ENCODE results near the gene USP17L22.
"Not testable (repeated sequence)": the region's sequence is repeated elsewhere in the genome, so short reads cannot be mapped to it uniquely, and the experiment has no call there.

USP17L22 gene

GRCh38 chr4:9257824-9258223, 9.6 kb upstream of the USP17L22 start, which contains the start of gene USP17L20:
Gene USP17L20, plus strand, starts transcription at chr4:9258124. Its CDS starts 0 bp downstream, at chr4:9258124.
- H3K36me3 ChIP-seq (ENCODE audit: insufficient read depth); H3K27me3 ChIP-seq (ENCODE audit: insufficient read depth, low read depth); H2AFZ ChIP-seq (ENCODE audit: low read depth); H3K9ac ChIP-seq; H3K4me2 ChIP-seq; H4K20me1 ChIP-seq (ENCODE audit: insufficient read depth); H3K4me1 ChIP-seq (ENCODE audit: low read depth, poor library complexity, severe bottlenecking); H3K4me3 ChIP-seq (IDR thresholded peaks at IDR 0.05; ENCODE audit: insufficient read depth, low read depth, low read length); H3K27ac ChIP-seq; H3K79me2 ChIP-seq (ENCODE audit: insufficient read depth, low read depth): not testable (repeated sequence)

- H2AFZ ChIP-seq (ENCODE audit: low read depth); H4K20me1 ChIP-seq (ENCODE audit: insufficient read depth): not testable (repeated sequence)
Measured at GRCh38 chr4:9262572-9262971, 4.8 kb upstream of the USP17L22 start, which contains the start of gene USP17L21. Gene USP17L21, plus strand, starts transcription at chr4:9262872. Its CDS starts 0 bp downstream, at chr4:9262872.

GRCh38 chr4:9271719-9272118, 4.3 kb downstream of the USP17L22 start:
- not testable (repeated sequence) for H3K36me3 ChIP-seq (ENCODE audit: insufficient read depth); H3K4me1 ChIP-seq (ENCODE audit: low read depth, poor library complexity, severe bottlenecking); H4K20me1 ChIP-seq (ENCODE audit: insufficient read depth); H3K4me2 ChIP-seq; H2AFZ ChIP-seq (ENCODE audit: low read depth); H3K27ac ChIP-seq; H3K79me2 ChIP-seq (ENCODE audit: insufficient read depth, low read depth); H3K4me3 ChIP-seq (IDR thresholded peaks at IDR 0.05; ENCODE audit: insufficient read depth, low read depth, low read length); H3K27me3 ChIP-seq (ENCODE audit: insufficient read depth, low read depth); H3K9ac ChIP-seq

More at GRCh38 chr4:9262572-9262971, 4.8 kb upstream of the USP17L22 start, which contains the start of gene USP17L21:
- not testable (repeated sequence) for H3K27ac ChIP-seq; H3K9ac ChIP-seq; H3K36me3 ChIP-seq (ENCODE audit: insufficient read depth); H3K4me2 ChIP-seq; H3K4me1 ChIP-seq (ENCODE audit: low read depth, poor library complexity, severe bottlenecking); H3K4me3 ChIP-seq (IDR thresholded peaks at IDR 0.05; ENCODE audit: insufficient read depth, low read depth, low read length); H3K27me3 ChIP-seq (ENCODE audit: insufficient read depth, low read depth); H3K79me2 ChIP-seq (ENCODE audit: insufficient read depth, low read depth)
